T-helper 17 cell (primary cell): Measurements from ENCODE around the gene KLF4. TPM values are rescaled to one million over a fixed set of nuclear protein-coding genes. Genes with fewer than 3 reads are reported as not detected.

Source experiments
- ATAC-seq: fragments of 150-1000 bp; cut with Tn5 transposase; 2 replicates; pipeline ENCODE4 v1.10.0; 2021; ENCODE audit warnings: mild to moderate bottlenecking, moderate library complexity
- DNase-seq, 3 donors: peaks; one replicate each; pipeline versions ENCODE4 v3.0.0 to v3.0.0-alpha.2; 2020 to 2021
- H3K9me3 ChIP-seq: one replicate; pipeline ENCODE4 v1.7.0; 2013; ENCODE audit warnings: low read length, mild to moderate bottlenecking; ENCODE audit not compliant: control insufficient read depth, poor library complexity, severe bottlenecking
- H3K27ac Mint-ChIP-seq: one replicate; pipeline ENCODE4 v1.8.0; 2022; ENCODE audit warnings: mild to moderate bottlenecking, moderate library complexity, mixed read lengths
- H3K27me3 Mint-ChIP-seq: one replicate; pipeline ENCODE4 v1.8.0; 2022; ENCODE audit warnings: mixed read lengths
- H3K36me3 Mint-ChIP-seq: one replicate; pipeline ENCODE4 v1.8.0; 2022; ENCODE audit warnings: low read depth, mixed read lengths
- H3K4me1 Mint-ChIP-seq: one replicate; pipeline ENCODE4 v1.8.0; 2022; ENCODE audit warnings: mild to moderate bottlenecking, mixed read lengths
- H3K4me3 Mint-ChIP-seq: one replicate; pipeline ENCODE4 v1.8.0; 2022; ENCODE audit warnings: mild to moderate bottlenecking, moderate library complexity, mixed read lengths
- total RNA-seq, 4 donors: library from RNA in 2 of 4; stranded (reverse) in 2 of 4; gene quantifications; one replicate each; pipeline ENCODE4 v1.2.3 and lab custom pipeline; 2022 to 2026

Gene KLF4
- total RNA-seq, 2 donors from 2014 or later = 22.1 to 55.3 TPM

DNA sequence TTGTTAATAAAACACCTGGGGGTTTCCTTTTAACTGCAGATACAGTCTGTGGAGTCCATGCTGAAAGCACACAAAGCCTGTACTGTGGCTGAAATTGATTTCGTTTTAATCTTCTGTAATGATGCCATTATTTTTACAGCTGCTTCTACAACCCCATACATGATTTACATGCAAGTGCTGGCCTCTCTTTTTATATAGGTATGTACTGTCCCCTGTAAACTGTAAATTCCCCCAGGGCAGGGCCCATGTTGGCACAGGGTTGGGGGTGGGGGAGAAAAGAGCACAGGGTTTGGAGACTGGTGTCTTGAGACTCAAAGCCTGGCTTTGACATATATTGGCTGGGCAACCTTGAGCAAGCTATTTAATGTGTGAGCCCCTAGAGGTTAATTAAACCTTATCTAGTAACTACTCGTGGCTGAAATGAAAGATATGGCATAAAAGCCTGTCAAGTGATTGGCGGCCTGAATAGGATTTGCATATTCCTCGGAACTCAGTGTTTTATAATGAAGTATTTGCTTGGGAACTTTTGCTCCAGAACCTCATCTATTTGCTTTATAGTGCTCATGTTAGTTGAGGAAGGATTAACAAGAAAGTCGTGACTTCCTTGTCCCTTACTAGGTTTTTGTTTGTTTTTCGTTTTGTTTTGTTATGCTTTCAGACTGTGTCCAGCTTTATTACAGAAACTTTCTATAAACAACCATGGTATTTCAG, 34.0 kb downstream of the KLF4 start:
- H3K4me1 Mint-ChIP-seq = no peaks in the 10 kb centered on the region
- no peaks in the 10 kb centered on the region for H3K36me3 Mint-ChIP-seq

GRCh38 chr9:107453479-107453878, 36.1 kb downstream of the KLF4 start:
- no peaks in the 10 kb centered on the region for H3K36me3 Mint-ChIP-seq
- no peak overlapping the region for H3K4me3 Mint-ChIP-seq
- no peaks in the 10 kb centered on the region for H3K9me3 ChIP-seq
- peaks cover 20% of the 10 kb centered on the region for H3K27me3 Mint-ChIP-seq
- no peak for ATAC-seq
- no peaks in the 10 kb centered on the region for H3K4me1 Mint-ChIP-seq
- DNase-seq = no peak
- H3K27ac Mint-ChIP-seq = no peak overlapping the region

More for the DNA sequence above, 34.0 kb downstream of the KLF4 start:
- Mint-ChIP-seq H3K27ac (no peak overlapping the region), H3K27me3 (peaks cover 29% of the 10 kb centered on the region), H3K4me3 (no peak overlapping the region)
- DNase-seq (no peak), ATAC-seq (no peak)
- H3K9me3 ChIP-seq = no peaks in the 10 kb centered on the region

GRCh38 chr9:107447834-107448233, 41.7 kb downstream of the KLF4 start:
- peaks cover 6% of the 10 kb centered on the region for H3K27me3 Mint-ChIP-seq
- no peak overlapping the region for H3K4me3 Mint-ChIP-seq
- ATAC-seq (no peak), DNase-seq (no peak)
- no peak overlapping the region for H3K27ac Mint-ChIP-seq
- no peaks in the 10 kb centered on the region for H3K36me3 Mint-ChIP-seq
- H3K9me3 ChIP-seq = no peaks in the 10 kb centered on the region
- no peaks in the 10 kb centered on the region for H3K4me1 Mint-ChIP-seq

- Mint-ChIP-seq H3K36me3 (no peaks in the 10 kb centered on the region), H3K4me3 (no peak overlapping the region), H3K27me3 (peaks cover 6% of the 10 kb centered on the region), H3K4me1 (no peaks in the 10 kb centered on the region), H3K27ac (no peak overlapping the region)
- ATAC-seq = no peak
- H3K9me3 ChIP-seq = no peaks in the 10 kb centered on the region
- DNase-seq = no peak
Measured at GRCh38 chr9:107447081-107447480, 42.5 kb downstream of the KLF4 start.

- ATAC-seq (no peak), DNase-seq (no peak)
- Mint-ChIP-seq H3K27me3 (peaks cover 2% of the 10 kb centered on the region), H3K36me3 (no peaks in the 10 kb centered on the region), H3K4me3 (no peak overlapping the region), H3K4me1 (no peaks in the 10 kb centered on the region), H3K27ac (no peak overlapping the region)
- H3K9me3 ChIP-seq = no peaks in the 10 kb centered on the region
Measured at GRCh38 chr9:107446491-107446890, 43.1 kb downstream of the KLF4 start.

DNA sequence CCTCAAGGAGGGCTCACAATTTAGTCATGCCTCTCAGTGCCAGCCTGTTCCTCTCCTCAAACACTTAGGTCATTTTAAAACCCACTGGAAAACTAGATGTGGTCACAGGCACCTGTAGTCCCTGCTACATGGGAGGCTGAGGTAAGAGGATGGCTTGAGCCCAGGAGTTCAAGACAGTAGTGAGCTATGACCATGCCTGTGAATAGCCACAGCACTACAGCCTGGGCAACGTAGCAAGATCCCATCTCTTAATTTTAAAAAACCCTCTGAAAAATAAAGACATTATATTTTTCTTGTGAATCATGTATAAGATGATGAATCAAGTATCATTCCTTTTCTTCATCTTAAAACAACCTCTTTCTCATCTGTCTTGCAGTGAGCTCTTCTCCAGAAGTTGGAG, 45.8 kb downstream of the KLF4 start:
- H3K9me3 ChIP-seq = no peaks in the 10 kb centered on the region
- ATAC-seq (no peak), DNase-seq (no peak)
- Mint-ChIP-seq H3K36me3 (no peaks in the 10 kb centered on the region), H3K4me3 (no peak overlapping the region), H3K27me3 (peaks cover 6% of the 10 kb centered on the region), H3K4me1 (no peaks in the 10 kb centered on the region), H3K27ac (no peak overlapping the region)

DNA sequence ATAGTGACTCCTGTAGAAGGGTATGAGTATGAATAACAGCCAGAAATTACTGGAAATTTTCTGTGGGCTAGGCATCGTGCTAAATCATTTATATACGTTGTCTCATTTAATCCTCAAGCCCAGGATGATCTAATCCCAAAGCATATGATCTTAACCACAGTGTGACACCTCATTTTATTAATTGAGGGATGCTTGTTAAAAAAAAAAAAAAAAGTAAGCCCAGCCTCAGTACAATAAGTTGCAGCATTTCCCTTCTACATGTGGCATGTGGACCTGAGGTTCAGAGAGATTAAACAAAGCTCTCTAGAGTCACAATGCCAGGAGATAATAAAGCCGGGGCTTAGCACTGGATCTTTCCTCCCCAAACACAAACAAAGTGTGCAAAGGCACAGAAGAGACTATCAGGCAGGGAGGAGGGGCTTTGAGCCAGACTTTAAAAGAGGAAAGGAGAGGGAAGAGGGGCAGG, 49.5 kb downstream of the KLF4 start:
- Mint-ChIP-seq H3K27ac (no peak overlapping the region), H3K4me3 (no peak overlapping the region), H3K36me3 (no peaks in the 10 kb centered on the region), H3K27me3 (peaks cover 6% of the 10 kb centered on the region), H3K4me1 (no peaks in the 10 kb centered on the region)
- H3K9me3 ChIP-seq = no peaks in the 10 kb centered on the region
- ATAC-seq = no peak
- DNase-seq = no peak

- H3K4me1 Mint-ChIP-seq = no peaks in the 10 kb centered on the region
Measured at GRCh38 chr9:107438211-107439031, 51.1 kb downstream of the KLF4 start.

GRCh38 chr9:107437716-107438115, 51.9 kb downstream of the KLF4 start:
- H3K4me1 Mint-ChIP-seq = no peaks in the 10 kb centered on the region
- H3K9me3 ChIP-seq = no peaks in the 10 kb centered on the region
- H3K4me3 Mint-ChIP-seq = no peak overlapping the region
- ATAC-seq (no peak), DNase-seq (no peak)
- no peak overlapping the region for H3K27ac Mint-ChIP-seq
- no peaks in the 10 kb centered on the region for H3K36me3 Mint-ChIP-seq
- peaks cover 11% of the 10 kb centered on the region for H3K27me3 Mint-ChIP-seq

More at GRCh38 chr9:107438211-107439031, 51.1 kb downstream of the KLF4 start:
- no peak for ATAC-seq
- DNase-seq = no peak
- no peaks in the 10 kb centered on the region for H3K9me3 ChIP-seq
- Mint-ChIP-seq H3K4me3 (no peak overlapping the region), H3K36me3 (no peaks in the 10 kb centered on the region), H3K27ac (no peak overlapping the region), H3K27me3 (peaks cover 11% of the 10 kb centered on the region)

- ATAC-seq (no peak), DNase-seq (no peak)
- peaks cover 20% of the 10 kb centered on the region for H3K27me3 Mint-ChIP-seq
- H3K4me3 Mint-ChIP-seq = no peak overlapping the region
- no peaks in the 10 kb centered on the region for H3K9me3 ChIP-seq
- H3K4me1 Mint-ChIP-seq = no peaks in the 10 kb centered on the region
- H3K36me3 Mint-ChIP-seq = no peaks in the 10 kb centered on the region
- H3K27ac Mint-ChIP-seq = no peak overlapping the region
Measured at GRCh38 chr9:107435415-107435814, 54.2 kb downstream of the KLF4 start.

Other genes starting within 250 kb of the KLF4 start
- 10 to 100 TPM; 64.8 to 75.8 TPM for gene RAD23B, start 206.5 kb downstream of the KLF4 start, total RNA-seq